Measurements from ENCODE around the gene MTHFR.

The MTHFR gene

DNA sequence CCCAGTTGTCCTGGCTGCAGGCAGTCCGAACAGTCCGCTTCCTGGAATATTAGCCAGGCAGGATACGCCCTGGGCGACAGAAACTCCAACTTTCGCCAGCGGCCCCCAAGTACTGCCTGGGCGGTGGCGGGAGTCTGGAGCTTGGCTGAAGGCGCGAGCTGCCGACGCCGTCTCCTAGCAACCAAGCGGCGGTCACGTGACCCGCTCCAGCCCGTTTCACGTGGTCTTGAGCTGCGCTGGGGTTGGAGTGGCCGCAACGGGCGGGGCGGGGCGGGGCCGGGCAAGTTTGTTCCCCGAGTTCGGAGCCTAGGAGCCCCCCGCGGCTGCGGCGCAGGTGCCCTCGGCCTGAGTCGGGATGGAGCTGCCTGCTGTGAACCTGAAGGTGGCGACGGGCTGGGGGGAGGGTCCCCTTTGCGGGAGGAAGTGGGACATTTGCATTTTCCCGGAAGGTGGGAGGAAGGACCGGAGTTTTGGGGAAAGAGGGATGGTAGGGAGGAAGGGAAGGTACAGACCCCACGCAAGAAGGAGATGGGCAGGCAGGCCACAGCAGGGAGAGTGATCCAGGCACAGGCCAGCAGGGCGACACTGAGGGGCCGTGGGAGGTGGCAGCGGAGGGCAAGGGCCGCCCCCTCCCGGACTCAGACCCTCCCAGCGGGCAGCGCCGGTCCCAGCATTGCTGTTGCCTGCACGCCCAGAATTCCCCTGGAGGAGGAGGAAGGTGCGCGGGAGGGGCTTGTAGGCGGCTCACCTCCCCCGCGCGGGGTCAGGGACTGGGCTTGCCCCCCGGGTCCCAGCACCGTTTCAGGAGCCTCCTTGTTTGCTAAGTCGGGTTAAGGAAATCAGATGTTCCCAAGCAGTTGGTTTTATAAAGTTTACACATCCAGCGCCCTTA, 69.7 kb downstream of the MTHFR start, which contains the start of gene AGTRAP (continued):
- TF ChIP-seq, protein P1, sequence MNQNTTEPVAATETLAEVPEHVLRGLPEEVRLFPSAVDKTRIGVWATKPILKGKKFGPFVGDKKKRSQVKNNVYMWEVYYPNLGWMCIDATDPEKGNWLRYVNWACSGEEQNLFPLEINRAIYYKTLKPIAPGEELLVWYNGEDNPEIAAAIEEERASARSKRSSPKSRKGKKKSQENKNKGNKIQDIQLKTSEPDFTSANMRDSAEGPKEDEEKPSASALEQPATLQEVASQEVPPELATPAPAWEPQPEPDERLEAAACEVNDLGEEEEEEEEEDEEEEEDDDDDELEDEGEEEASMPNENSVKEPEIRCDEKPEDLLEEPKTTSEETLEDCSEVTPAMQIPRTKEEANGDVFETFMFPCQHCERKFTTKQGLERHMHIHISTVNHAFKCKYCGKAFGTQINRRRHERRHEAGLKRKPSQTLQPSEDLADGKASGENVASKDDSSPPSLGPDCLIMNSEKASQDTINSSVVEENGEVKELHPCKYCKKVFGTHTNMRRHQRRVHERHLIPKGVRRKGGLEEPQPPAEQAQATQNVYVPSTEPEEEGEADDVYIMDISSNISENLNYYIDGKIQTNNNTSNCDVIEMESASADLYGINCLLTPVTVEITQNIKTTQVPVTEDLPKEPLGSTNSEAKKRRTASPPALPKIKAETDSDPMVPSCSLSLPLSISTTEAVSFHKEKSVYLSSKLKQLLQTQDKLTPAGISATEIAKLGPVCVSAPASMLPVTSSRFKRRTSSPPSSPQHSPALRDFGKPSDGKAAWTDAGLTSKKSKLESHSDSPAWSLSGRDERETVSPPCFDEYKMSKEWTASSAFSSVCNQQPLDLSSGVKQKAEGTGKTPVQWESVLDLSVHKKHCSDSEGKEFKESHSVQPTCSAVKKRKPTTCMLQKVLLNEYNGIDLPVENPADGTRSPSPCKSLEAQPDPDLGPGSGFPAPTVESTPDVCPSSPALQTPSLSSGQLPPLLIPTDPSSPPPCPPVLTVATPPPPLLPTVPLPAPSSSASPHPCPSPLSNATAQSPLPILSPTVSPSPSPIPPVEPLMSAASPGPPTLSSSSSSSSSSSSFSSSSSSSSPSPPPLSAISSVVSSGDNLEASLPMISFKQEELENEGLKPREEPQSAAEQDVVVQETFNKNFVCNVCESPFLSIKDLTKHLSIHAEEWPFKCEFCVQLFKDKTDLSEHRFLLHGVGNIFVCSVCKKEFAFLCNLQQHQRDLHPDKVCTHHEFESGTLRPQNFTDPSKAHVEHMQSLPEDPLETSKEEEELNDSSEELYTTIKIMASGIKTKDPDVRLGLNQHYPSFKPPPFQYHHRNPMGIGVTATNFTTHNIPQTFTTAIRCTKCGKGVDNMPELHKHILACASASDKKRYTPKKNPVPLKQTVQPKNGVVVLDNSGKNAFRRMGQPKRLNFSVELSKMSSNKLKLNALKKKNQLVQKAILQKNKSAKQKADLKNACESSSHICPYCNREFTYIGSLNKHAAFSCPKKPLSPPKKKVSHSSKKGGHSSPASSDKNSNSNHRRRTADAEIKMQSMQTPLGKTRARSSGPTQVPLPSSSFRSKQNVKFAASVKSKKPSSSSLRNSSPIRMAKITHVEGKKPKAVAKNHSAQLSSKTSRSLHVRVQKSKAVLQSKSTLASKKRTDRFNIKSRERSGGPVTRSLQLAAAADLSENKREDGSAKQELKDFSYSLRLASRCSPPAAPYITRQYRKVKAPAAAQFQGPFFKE (tag by site-specific recombination; IDR thresholded peaks at IDR 0.05; ENCODE audit: borderline replicate concordance): peak; percentile 64; the same call in 1 of the 2 replicates
- TF ChIP-seq BCL11B (tag by site-specific recombination; IDR thresholded peaks at IDR 0.05; ENCODE audit: low read depth): no peak
- peak; percentile 76; the same call in 1 of the 2 replicates for TF ChIP-seq KLF8 (tag by site-specific recombination; IDR thresholded peaks at IDR 0.05)
- TF ChIP-seq ZNF560 (tag by site-specific recombination; IDR thresholded peaks at IDR 0.05; ENCODE audit: borderline replicate concordance): no peak
- TF ChIP-seq KLF1 (tag by site-specific recombination; IDR thresholded peaks at IDR 0.05): peak; percentile 62; the same call in 1 of the 2 replicates
- TF ChIP-seq PRDM1 (tag by site-specific recombination; IDR thresholded peaks at IDR 0.05): no peak
- TF ChIP-seq, protein P2, sequence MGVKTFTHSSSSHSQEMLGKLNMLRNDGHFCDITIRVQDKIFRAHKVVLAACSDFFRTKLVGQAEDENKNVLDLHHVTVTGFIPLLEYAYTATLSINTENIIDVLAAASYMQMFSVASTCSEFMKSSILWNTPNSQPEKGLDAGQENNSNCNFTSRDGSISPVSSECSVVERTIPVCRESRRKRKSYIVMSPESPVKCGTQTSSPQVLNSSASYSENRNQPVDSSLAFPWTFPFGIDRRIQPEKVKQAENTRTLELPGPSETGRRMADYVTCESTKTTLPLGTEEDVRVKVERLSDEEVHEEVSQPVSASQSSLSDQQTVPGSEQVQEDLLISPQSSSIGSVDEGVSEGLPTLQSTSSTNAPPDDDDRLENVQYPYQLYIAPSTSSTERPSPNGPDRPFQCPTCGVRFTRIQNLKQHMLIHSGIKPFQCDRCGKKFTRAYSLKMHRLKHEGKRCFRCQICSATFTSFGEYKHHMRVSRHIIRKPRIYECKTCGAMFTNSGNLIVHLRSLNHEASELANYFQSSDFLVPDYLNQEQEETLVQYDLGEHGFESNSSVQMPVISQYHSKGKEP (tag by site-specific recombination; IDR thresholded peaks at IDR 0.05): no peak
- TF ChIP-seq EGR2 (tag by site-specific recombination; IDR thresholded peaks at IDR 0.05; ENCODE audit: low read depth): peak; percentile 91
- no peak for TF ChIP-seq ZNF112 (tag by site-specific recombination; IDR thresholded peaks at IDR 0.05)
- TF ChIP-seq ZNF670 (tag by site-specific recombination; IDR thresholded peaks at IDR 0.05; ENCODE audit: low read depth): no peak
- 0 out of 2 replicates have a peak, but pooled peaks have one; percentile 45 for TF ChIP-seq ZNF223 (tag by site-specific recombination; IDR thresholded peaks at IDR 0.05)
- no peak for TF ChIP-seq HOXC10 (CRISPR knock-in tag; IDR thresholded peaks at IDR 0.05)
- TF ChIP-seq ZNF324 (tag by site-specific recombination; IDR thresholded peaks at IDR 0.05): no peak; the same call in 1 of the 2 replicates
- no peak for TF ChIP-seq ZNF292 (tag by site-specific recombination; IDR thresholded peaks at IDR 0.05; ENCODE audit: borderline replicate concordance, low read depth)
- TF ChIP-seq ZNF792 (tag by site-specific recombination; IDR thresholded peaks at IDR 0.05): no peak; the same call in 1 of the 2 replicates
- TF ChIP-seq ZNF16 (tag by site-specific recombination; IDR thresholded peaks at IDR 0.05; ENCODE audit: low read depth): no peak
- no peak for TF ChIP-seq GFI1B (tag by site-specific recombination; IDR thresholded peaks at IDR 0.05)
- no peak for TF ChIP-seq ZNF155 (tag by site-specific recombination; IDR thresholded peaks at IDR 0.05)
- TF ChIP-seq ZNF548 (tag by site-specific recombination; IDR thresholded peaks at IDR 0.05): no peak
- TF ChIP-seq, protein P3, sequence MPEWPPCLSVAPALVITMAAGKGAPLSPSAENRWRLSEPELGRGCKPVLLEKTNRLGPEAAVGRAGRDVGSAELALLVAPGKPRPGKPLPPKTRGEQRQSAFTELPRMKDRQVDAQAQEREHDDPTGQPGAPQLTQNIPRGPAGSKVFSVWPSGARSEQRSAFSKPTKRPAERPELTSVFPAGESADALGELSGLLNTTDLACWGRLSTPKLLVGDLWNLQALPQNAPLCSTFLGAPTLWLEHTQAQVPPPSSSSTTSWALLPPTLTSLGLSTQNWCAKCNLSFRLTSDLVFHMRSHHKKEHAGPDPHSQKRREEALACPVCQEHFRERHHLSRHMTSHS (tag by site-specific recombination; IDR thresholded peaks at IDR 0.05): no peak
- TF ChIP-seq ZNF654 (tag by site-specific recombination; IDR thresholded peaks at IDR 0.05; ENCODE audit: low read depth): no peak
- no peak for TF ChIP-seq ZNF202 (tag by site-specific recombination; IDR thresholded peaks at IDR 0.05; ENCODE audit: borderline replicate concordance)
- no peak for TF ChIP-seq ZNF23 (tag by site-specific recombination; IDR thresholded peaks at IDR 0.05; ENCODE audit: borderline replicate concordance)
- TF ChIP-seq ZNF843 (tag by site-specific recombination; IDR thresholded peaks at IDR 0.05): peak; percentile 66
- TF ChIP-seq, protein P4, sequence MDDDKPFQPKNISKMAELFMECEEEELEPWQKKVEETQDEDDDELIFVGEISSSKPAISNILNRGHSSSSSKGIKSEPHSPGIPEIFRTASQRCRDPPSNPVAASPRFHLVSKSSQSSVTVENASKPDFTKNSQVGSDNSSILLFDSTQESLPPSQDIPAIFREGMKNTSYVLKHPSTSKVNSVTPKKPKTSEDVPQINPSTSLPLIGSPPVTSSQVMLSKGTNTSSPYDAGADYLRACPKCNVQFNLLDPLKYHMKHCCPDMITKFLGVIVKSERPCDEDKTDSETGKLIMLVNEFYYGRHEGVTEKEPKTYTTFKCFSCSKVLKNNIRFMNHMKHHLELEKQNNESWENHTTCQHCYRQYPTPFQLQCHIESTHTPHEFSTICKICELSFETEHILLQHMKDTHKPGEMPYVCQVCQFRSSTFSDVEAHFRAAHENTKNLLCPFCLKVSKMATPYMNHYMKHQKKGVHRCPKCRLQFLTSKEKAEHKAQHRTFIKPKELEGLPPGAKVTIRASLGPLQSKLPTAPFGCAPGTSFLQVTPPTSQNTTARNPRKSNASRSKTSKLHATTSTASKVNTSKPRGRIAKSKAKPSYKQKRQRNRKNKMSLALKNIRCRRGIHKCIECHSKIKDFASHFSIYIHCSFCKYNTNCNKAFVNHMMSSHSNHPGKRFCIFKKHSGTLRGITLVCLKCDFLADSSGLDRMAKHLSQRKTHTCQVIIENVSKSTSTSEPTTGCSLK (tag by site-specific recombination; IDR thresholded peaks at IDR 0.05): no peak
- peak; percentile 35; the same call in 1 of the 2 replicates for TF ChIP-seq REPIN1 (tag by site-specific recombination; IDR thresholded peaks at IDR 0.05; ENCODE audit: low read depth)
- TF ChIP-seq, protein P5, sequence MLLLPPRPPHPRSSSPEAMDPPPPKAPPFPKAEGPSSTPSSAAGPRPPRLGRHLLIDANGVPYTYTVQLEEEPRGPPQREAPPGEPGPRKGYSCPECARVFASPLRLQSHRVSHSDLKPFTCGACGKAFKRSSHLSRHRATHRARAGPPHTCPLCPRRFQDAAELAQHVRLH (tag by site-specific recombination; IDR thresholded peaks at IDR 0.05): no peak; the same call in 1 of the 2 replicates
- TF ChIP-seq ZNF132 (tag by site-specific recombination; IDR thresholded peaks at IDR 0.05; ENCODE audit: borderline replicate concordance): no peak
- TF ChIP-seq IKZF3 (tag by site-specific recombination; IDR thresholded peaks at IDR 0.05): peak; percentile 37; the same call in 1 of the 2 replicates

All from HEK293 (cell line).